ENCODE data around the gene RAD51B. TPM values are rescaled to one million over a fixed set of nuclear protein-coding genes. Genes with fewer than 3 reads are reported as not detected.

The RAD51B gene
- total RNA-seq, 1 experiment from 2014 or later, result 8.5 TPM

GRCh38 chr14:68678471-68678870, 858.9 kb downstream of the RAD51B start:
- in situ Hi-C loops (cut with HindIII; ENCODE audit: low pct_unique_long_range_greater_than_20kb, low sequenced_read_pairs) (no loop called here), intact Hi-C loops (cut with micrococcal nuclease; ENCODE audit: unreplicated experiment) (no loop called here)
- ChIA-PET POLR2A (no interaction called here), CTCF (interaction anchor here (0.5 to 0.6 kb wide), 2 partner anchors 61 to 778 kb away, joined by 3 to 5 read pairs; no protein-coding TSS in a partner anchor)
- BruUV-seq (replicated peaks), result no TSS peak
- no peak for TF ChIP-seq TCF7L2 (IDR thresholded peaks at IDR 0.05; ENCODE audit: low read depth, low read length)
- TF ChIP-seq POLR2AphosphoS5 (IDR thresholded peaks at IDR 0.05; ENCODE audit: low read depth, low read length), result no peak
- TF ChIP-seq CTCF (IDR thresholded peaks at IDR 0.05), result no peak
- no peak for TF ChIP-seq SIN3A (IDR thresholded peaks at IDR 0.05; ENCODE audit: borderline replicate concordance, insufficient read depth, low read depth, low read length)
- TF ChIP-seq, protein P1, sequence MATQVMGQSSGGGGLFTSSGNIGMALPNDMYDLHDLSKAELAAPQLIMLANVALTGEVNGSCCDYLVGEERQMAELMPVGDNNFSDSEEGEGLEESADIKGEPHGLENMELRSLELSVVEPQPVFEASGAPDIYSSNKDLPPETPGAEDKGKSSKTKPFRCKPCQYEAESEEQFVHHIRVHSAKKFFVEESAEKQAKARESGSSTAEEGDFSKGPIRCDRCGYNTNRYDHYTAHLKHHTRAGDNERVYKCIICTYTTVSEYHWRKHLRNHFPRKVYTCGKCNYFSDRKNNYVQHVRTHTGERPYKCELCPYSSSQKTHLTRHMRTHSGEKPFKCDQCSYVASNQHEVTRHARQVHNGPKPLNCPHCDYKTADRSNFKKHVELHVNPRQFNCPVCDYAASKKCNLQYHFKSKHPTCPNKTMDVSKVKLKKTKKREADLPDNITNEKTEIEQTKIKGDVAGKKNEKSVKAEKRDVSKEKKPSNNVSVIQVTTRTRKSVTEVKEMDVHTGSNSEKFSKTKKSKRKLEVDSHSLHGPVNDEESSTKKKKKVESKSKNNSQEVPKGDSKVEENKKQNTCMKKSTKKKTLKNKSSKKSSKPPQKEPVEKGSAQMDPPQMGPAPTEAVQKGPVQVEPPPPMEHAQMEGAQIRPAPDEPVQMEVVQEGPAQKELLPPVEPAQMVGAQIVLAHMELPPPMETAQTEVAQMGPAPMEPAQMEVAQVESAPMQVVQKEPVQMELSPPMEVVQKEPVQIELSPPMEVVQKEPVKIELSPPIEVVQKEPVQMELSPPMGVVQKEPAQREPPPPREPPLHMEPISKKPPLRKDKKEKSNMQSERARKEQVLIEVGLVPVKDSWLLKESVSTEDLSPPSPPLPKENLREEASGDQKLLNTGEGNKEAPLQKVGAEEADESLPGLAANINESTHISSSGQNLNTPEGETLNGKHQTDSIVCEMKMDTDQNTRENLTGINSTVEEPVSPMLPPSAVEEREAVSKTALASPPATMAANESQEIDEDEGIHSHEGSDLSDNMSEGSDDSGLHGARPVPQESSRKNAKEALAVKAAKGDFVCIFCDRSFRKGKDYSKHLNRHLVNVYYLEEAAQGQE (IDR thresholded peaks at IDR 0.05; ENCODE audit: insufficient read depth in 1 of 2, low read depth in 2 of 2, low read length in 1 of 2), result no peak
- H3K27ac ChIP-seq (ENCODE audit: low read length), result no peak overlapping the region
- no peak overlapping the region for H3K4me3 ChIP-seq (ENCODE audit: low read depth in 2 of 2, low read length in 2 of 2)
- H3K36me3 ChIP-seq (ENCODE audit: control insufficient read depth, insufficient read depth, low read length), result no peaks in the 10 kb centered on the region
- DNase-seq (ENCODE audit: low read depth, low spot score), result no peak
- H3K4me1 ChIP-seq (ENCODE audit: control insufficient read depth, insufficient read depth, low read length), result no peaks in the 10 kb centered on the region
- H3K9me3 ChIP-seq (ENCODE audit: control insufficient read depth, insufficient read depth, low read depth, low read length), result no peaks in the 10 kb centered on the region
- H3K27me3 ChIP-seq (ENCODE audit: control insufficient read depth, insufficient read depth, low read length), result no peaks in the 10 kb centered on the region
- ATAC-seq, result no peak

DNA sequence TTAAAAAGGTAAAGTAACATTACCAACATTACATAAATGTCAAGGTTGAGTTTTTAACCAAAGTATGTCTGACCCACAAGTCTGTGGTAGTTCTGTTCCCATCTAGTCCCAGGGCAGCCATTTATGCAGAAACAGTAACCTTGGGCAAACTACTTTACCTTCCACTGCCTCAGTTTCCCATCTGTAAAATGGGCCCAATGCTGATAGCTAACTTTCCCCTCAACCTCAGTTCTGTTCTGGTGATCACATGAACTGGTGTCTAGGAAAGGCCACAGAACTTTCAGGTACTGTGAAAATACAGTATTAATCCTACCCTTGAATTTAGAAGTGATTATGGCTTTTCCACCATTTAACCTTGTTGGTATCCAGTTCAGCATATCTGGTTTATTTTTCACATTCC, 859.7 kb downstream of the RAD51B start:
- no peak for DNase-seq (ENCODE audit: low read depth, low spot score)
- H3K9me3 ChIP-seq (ENCODE audit: control insufficient read depth, insufficient read depth, low read depth, low read length), result no peaks in the 10 kb centered on the region
- H3K4me3 ChIP-seq (ENCODE audit: low read depth in 2 of 2, low read length in 2 of 2), result no peak overlapping the region
- POLR2A ChIA-PET, result no interaction called here
- TF ChIP-seq SIN3A (IDR thresholded peaks at IDR 0.05; ENCODE audit: borderline replicate concordance, insufficient read depth, low read depth, low read length) (no peak), CTCF (IDR thresholded peaks at IDR 0.05) (no peak), POLR2AphosphoS5 (IDR thresholded peaks at IDR 0.05; ENCODE audit: low read depth, low read length) (no peak), TCF7L2 (IDR thresholded peaks at IDR 0.05; ENCODE audit: low read depth, low read length) (no peak)
- TF ChIP-seq, protein P1 (IDR thresholded peaks at IDR 0.05; ENCODE audit: insufficient read depth in 1 of 2, low read depth in 2 of 2, low read length in 1 of 2), result no peak
- no peak for ATAC-seq
- no peaks in the 10 kb centered on the region for H3K36me3 ChIP-seq (ENCODE audit: control insufficient read depth, insufficient read depth, low read length)
- no TSS peak for BruUV-seq (replicated peaks)
- no peaks in the 10 kb centered on the region for H3K27me3 ChIP-seq (ENCODE audit: control insufficient read depth, insufficient read depth, low read length)
- CTCF ChIA-PET, result no interaction called here
- no peaks in the 10 kb centered on the region for H3K4me1 ChIP-seq (ENCODE audit: control insufficient read depth, insufficient read depth, low read length)
- intact Hi-C loops (cut with micrococcal nuclease; ENCODE audit: unreplicated experiment) (no loop called here), in situ Hi-C loops (cut with HindIII; ENCODE audit: low pct_unique_long_range_greater_than_20kb, low sequenced_read_pairs) (no loop called here)
- no peak overlapping the region for H3K27ac ChIP-seq (ENCODE audit: low read length)
